Pancreas (tissue), 10 donors: ENCODE measurements around the gene APBA2. TPM values are rescaled to one million over a fixed set of nuclear protein-coding genes. Genes with fewer than 3 reads are reported as not detected.

Source experiments
- ATAC-seq, 4 donors: fragments of 200-7000 bp; cut with Tn5 transposase; one replicate each; pipeline versions ENCODE4 v1.8.0 to v1.9.1; 2020; ENCODE audit warnings: mild to moderate bottlenecking in 4 of 4, moderate library complexity in 4 of 4
- DNase-seq, 6 donors: peaks; one replicate each; pipeline ENCODE4 v3.0.0-alpha.2; 2020
- FAIRE-seq: peaks from 2 replicates; lab custom pipeline; 2012; peaks lifted over from hg19 to GRCh38; lab: Jason Lieb, UNC
- H3K27ac ChIP-seq, 4 donors: fragments of 200-600 bp; sonication (generic); 1 replicate in 3 of 4; 2 replicates in 1 of 4; pipeline versions ENCODE4 v1.5.0 to v1.8.0; 2020
- H3K27me3 ChIP-seq, 4 donors: fragments of 200-600 bp; one replicate each; pipeline ENCODE4 v1.8.0; 2021
- H3K36me3 ChIP-seq, 3 donors: fragments of 200-600 bp; sonication (generic) in 1 of 3; one replicate each; pipeline versions ENCODE4 v1.5.0 to v1.8.0; 2020 to 2021
- H3K4me1 ChIP-seq, 3 donors: fragments of 200-600 bp; one replicate each; pipeline ENCODE4 v1.8.0; 2021
- H3K4me3 ChIP-seq, 4 donors: fragments of 200-600 bp; sonication (generic) in 2 of 4; one replicate each; pipeline versions ENCODE4 v1.5.0 to v1.8.0; 2020 to 2021
- H3K9me3 ChIP-seq, 4 donors: fragments of 200-600 bp; one replicate each; pipeline ENCODE4 v1.8.0; 2021
- CTCF ChIP-seq, 4 donors: fragments of 200-600 bp; sonication (generic) in 3 of 4; IDR thresholded peaks; one replicate each; pipeline versions ENCODE4 v1.5.0 to v1.8.0; 2021; ENCODE audit warnings: antibody characterized with exemption in 4 of 4
- WGBS, 2 donors: extraction: QIAGEN DNeasy Blood & Tissue Kit; methylation state at CpG; one replicate each; pipeline ENCODE4 v1.1.7; 2013; 5-methylcytosine and 5-hydroxymethylcytosine counted together
- intact Hi-C, 3 donors: fragments of 100-400 bp; cut with DNase I; formaldehyde crosslinking; loops; one replicate each; pipeline versions ENCODE4 v1.11.1 to v1.14.2; 2022
- polyA plus RNA-seq, 2 donors: library from polyadenylated mRNA; stranded (reverse); fragments of 200-250 nt; gene quantifications; one replicate each; pipeline ENCODE4 v1.2.3, GENCODE V29; 2013
- total RNA-seq, 6 donors: library from RNA; stranded (reverse); fragmentation: NEBNext Ultra II Directional in 4 of 6; extraction: Animal tissue kit (Norgen Biotek cat#: 25700) in 4 of 6; gene quantifications; one replicate each; pipeline versions ENCODE4 v1.2.1 to v1.2.4, GENCODE V29; 2021 to 2023
- donor health status: healthy with polysubstance abuse.
- donor health status: DM: no; HTN: no; CAD: no; lungs with moderate emphysema.
- donor health status: DM: no; HTN: no; CAD: no.
- donor health status: control.
- donor health status: control.
- donor health status: Bipolar disorder and iron deficiency.
- donor health status: DM: yes; HTN: yes; CAD: no.
- donor health status: DM: no; HTN: no; CAD: no.
- donor health status: DM: no; HTN: no; CAD: no.
- donor health status: DM: yes; HTN: yes; CAD: no.

APBA2 gene
- total and polyA plus RNA-seq, 8 donors: 3.9 to 10.3 (median 6.7) TPM

- no peak for DNase-seq
- intact Hi-C loops: no loop called here
- no peaks in the 10 kb centered on the region for H3K9me3 ChIP-seq
- H3K4me1 ChIP-seq: no peaks in the 10 kb centered on the region
- H3K27me3 ChIP-seq: no peaks in the 10 kb centered on the region
- FAIRE-seq: no peak
- no peaks in the 10 kb centered on the region for H3K36me3 ChIP-seq
- no peak for ATAC-seq
- TF ChIP-seq CTCF (IDR thresholded peaks at IDR 0.05): no peak
- H3K4me3 ChIP-seq: no peak overlapping the region
- no peak overlapping the region for H3K27ac ChIP-seq
- 91 to 96% methylated on average over 2 of the region's 2 CpGs for WGBS, 2 donors
These were observed 62.3 kb downstream of the APBA2 start for GRCh38 chr15:28948036-28948435.

DNA sequence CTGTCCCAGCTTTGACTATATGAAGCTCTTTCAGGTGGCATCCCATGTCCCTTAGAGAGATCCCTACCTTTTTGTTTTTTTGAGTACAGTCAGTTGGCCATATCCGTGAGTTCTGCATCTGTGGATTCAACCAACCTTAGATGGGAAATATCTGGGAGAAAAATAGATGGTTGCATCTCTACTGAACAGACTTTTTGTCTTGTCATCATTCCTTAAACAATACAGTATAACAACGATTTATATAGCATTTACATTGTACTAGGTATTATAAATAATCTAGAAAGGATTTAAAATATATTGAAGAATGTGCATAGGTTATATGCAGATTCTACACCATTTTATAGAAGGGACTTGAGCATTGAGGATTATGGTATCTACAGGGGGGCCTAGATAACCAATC, 65.1 kb downstream of the APBA2 start:
- Histone ChIP-seq H3K9me3 (no peaks in the 10 kb centered on the region), H3K27me3 (no peaks in the 10 kb centered on the region), H3K27ac (no peak overlapping the region), H3K36me3 (no peaks in the 10 kb centered on the region), H3K4me3 (no peak overlapping the region), H3K4me1 (no peaks in the 10 kb centered on the region)
- no peak for DNase-seq
- intact Hi-C loops: loop anchor here in 1 of 3 donors (10.0 kb wide), 1 partner anchor 56 kb away; no protein-coding TSS in a partner anchor
- TF ChIP-seq CTCF (IDR thresholded peaks at IDR 0.05): no peak
- 78 to 83% methylated on average over 2 of the region's 2 CpGs for WGBS, 2 donors
- no peak for FAIRE-seq
- ATAC-seq: no peak

DNA sequence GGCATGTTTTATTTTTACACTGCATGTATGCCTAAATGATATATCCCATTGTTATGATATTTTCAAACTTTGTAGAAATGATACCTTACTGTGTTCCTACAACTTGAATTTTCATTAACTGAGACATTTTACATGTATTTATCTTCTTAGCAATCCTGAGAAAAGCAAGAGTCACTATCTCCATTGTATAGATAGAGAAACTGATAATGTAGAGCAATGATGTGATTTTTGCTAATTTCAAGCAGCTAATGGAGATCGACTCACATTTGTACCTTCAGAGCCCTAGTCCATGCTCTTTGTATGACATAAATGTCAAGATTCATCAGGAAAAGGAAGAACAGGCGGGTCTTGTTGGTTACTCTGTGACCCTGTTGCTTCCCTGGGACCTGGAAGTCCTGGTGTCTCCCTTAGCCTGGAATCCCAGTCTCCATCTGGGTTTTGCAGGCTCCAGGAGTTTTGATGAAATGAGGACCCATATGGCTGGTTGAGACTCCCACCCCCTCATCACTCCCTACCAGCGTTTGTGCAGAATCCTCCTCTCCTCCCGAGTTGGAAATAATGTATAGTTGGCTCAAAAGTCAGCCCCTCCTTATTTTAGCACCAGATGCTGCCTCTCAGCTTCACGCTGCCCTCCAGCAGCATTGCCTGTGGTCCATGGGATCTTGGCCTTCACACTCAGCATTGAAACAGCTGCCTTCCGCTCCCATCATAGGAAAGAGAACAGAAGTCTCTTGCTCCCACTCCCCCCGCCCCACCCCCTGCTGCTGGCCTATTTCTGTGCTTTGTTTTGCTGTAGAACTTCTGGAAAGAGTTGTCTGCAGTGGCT, 67.1 kb downstream of the APBA2 start:
- 66 to 68% methylated on average over 7 of the region's 7 CpGs for WGBS, 2 donors
- FAIRE-seq (no peak), ATAC-seq (no peak), DNase-seq (no peak)
- Histone ChIP-seq H3K36me3 (no peaks in the 10 kb centered on the region), H3K9me3 (no peaks in the 10 kb centered on the region), H3K27me3 (no peaks in the 10 kb centered on the region), H3K4me3 (no peak overlapping the region), H3K27ac (no peak overlapping the region), H3K4me1 (no peaks in the 10 kb centered on the region)
- intact Hi-C loops: loop anchor here in 1 of 3 donors (10.0 kb wide), 1 partner anchor 58 kb away; no protein-coding TSS in a partner anchor
- no peak for TF ChIP-seq CTCF (IDR thresholded peaks at IDR 0.05)

DNA sequence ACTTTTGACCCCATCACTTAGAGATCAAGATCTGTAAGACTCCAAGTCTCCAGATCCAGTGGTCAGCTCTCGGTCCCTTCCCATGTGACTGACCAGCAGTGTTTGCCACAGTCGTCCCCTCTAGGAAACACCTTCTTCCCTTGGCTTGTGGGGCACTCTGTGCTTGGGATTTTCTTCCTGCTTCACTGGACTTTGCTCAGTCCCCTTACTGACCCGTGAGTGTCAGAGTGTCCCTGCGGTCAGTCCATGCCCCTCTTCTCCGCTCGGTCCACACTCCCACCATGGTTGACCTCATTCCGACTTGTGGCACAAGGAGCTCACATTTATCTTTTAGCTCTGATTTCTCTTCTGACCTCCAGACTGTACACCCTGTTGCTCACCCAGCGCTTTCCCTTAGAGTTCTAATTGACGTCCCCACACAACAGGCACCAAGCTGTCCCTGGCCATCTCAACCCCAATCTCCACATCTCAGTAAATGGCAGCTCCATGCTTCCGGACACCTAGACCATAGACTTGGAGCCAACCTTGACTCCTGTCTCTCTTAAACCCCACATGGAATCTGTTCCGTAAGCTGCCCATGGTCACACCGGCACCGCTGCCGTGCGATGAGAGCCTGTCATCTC, 67.9 kb downstream of the APBA2 start:
- no peak for ATAC-seq
- Histone ChIP-seq H3K9me3 (no peaks in the 10 kb centered on the region), H3K36me3 (no peaks in the 10 kb centered on the region), H3K4me1 (no peaks in the 10 kb centered on the region), H3K27ac (no peak overlapping the region), H3K27me3 (no peaks in the 10 kb centered on the region), H3K4me3 (no peak overlapping the region)
- intact Hi-C loops: loop anchor here in 1 of 3 donors (10.0 kb wide), 1 partner anchor 59 kb away; no protein-coding TSS in a partner anchor
- 89 to 91% methylated on average over 15 of the region's 15 CpGs for WGBS, 2 donors
- FAIRE-seq: no peak
- peak in 1 of 6 donors; percentile 43 for DNase-seq
- TF ChIP-seq CTCF (IDR thresholded peaks at IDR 0.05): no peak
